ENCODE measurements around the gene GAS7. TPM values are rescaled to one million over a fixed set of nuclear protein-coding genes. Genes with fewer than 3 reads are reported as not detected.
"Not testable (repeated sequence)": the region's sequence is repeated elsewhere in the genome, so short reads cannot be mapped to it uniquely, and the experiment has no call there.

GAS7 gene
- total RNA-seq, 1 experiment from 2014 or later: 12.3 TPM

GRCh38 chr17:10058921-10059683, 139.3 kb downstream of the GAS7 start:
- TF ChIP-seq FOXJ3 (CRISPR knock-in tag; IDR thresholded peaks at IDR 0.05; ENCODE audit: borderline replicate concordance) (no peak), RELA (CRISPR knock-in tag; IDR thresholded peaks at IDR 0.05; ENCODE audit: borderline replicate concordance) (no peak), ERG (CRISPR knock-in tag; IDR thresholded peaks at IDR 0.05) (no peak), NFYB (CRISPR knock-in tag; conservative IDR thresholded peaks at IDR 0.05; ENCODE audit: low read depth) (no peak), ATF1 (CRISPR knock-in tag; IDR thresholded peaks at IDR 0.05) (no peak), JAZF1 (CRISPR knock-in tag; IDR thresholded peaks at IDR 0.05) (no peak)
- TF ChIP-seq, protein P1, sequence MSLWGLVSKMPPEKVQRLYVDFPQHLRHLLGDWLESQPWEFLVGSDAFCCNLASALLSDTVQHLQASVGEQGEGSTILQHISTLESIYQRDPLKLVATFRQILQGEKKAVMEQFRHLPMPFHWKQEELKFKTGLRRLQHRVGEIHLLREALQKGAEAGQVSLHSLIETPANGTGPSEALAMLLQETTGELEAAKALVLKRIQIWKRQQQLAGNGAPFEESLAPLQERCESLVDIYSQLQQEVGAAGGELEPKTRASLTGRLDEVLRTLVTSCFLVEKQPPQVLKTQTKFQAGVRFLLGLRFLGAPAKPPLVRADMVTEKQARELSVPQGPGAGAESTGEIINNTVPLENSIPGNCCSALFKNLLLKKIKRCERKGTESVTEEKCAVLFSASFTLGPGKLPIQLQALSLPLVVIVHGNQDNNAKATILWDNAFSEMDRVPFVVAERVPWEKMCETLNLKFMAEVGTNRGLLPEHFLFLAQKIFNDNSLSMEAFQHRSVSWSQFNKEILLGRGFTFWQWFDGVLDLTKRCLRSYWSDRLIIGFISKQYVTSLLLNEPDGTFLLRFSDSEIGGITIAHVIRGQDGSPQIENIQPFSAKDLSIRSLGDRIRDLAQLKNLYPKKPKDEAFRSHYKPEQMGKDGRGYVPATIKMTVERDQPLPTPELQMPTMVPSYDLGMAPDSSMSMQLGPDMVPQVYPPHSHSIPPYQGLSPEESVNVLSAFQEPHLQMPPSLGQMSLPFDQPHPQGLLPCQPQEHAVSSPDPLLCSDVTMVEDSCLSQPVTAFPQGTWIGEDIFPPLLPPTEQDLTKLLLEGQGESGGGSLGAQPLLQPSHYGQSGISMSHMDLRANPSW (CRISPR knock-in tag; conservative IDR thresholded peaks at IDR 0.05; ENCODE audit: low read depth): no peak
- TF ChIP-seq, protein P2, sequence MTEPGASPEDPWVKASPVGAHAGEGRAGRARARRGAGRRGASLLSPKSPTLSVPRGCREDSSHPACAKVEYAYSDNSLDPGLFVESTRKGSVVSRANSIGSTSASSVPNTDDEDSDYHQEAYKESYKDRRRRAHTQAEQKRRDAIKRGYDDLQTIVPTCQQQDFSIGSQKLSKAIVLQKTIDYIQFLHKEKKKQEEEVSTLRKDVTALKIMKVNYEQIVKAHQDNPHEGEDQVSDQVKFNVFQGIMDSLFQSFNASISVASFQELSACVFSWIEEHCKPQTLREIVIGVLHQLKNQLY (CRISPR knock-in tag; IDR thresholded peaks at IDR 0.05): no peak
- no peak for ATAC-seq
- no peak overlapping the region for H3K4me3 Mint-ChIP-seq
- POLR2A ChIA-PET: no interaction called here
- no peak overlapping the region for H3K27ac Mint-ChIP-seq
- H3K9me3 Mint-ChIP-seq: peaks cover 9% of the 10 kb centered on the region
- H3K36me3 Mint-ChIP-seq: no peaks in the 10 kb centered on the region; the same call in 1 of the 2 replicates
- no peak for DNase-seq (ENCODE audit: low spot score)
- peaks cover 21% of the 10 kb centered on the region for H3K4me1 Mint-ChIP-seq
- H3K27me3 Mint-ChIP-seq (ENCODE audit: low read depth): no peaks in the 10 kb centered on the region; the same call in 1 of the 2 replicates
- CTCF ChIA-PET: interaction anchor here (0.6 kb wide), 1 partner anchor 18 kb away, joined by 6 read pairs; no protein-coding TSS in a partner anchor

DNA sequence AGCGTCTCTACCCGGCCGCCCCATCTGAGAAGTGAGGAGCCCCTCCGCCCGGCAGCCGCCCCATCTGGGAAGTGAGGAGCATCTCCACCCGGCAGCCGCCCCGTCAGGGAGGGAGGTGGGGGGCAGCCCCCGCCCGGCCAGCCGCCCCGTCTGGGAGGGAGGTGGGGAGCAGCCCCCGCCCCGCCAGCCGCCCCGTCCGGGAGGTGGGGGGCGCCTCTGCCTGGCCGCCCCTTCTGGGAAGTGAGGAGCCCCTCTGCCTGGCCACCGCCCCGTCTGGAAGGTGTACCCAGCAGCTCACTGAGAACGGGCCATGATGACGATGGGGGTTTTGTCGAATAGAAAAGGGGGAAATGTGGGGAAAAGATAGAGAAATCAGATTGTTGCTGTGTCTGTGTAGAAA, 140.9 kb downstream of the GAS7 start:
- H3K9me3 Mint-ChIP-seq; DNase-seq (ENCODE audit: low spot score); ATAC-seq; POLR2A ChIA-PET; CTCF ChIA-PET; H3K27ac Mint-ChIP-seq; H3K4me1 Mint-ChIP-seq; H3K4me3 Mint-ChIP-seq; H3K27me3 Mint-ChIP-seq (ENCODE audit: low read depth); H3K36me3 Mint-ChIP-seq: not testable (repeated sequence)

- ATAC-seq (no peak), DNase-seq (ENCODE audit: low spot score) (no peak)
- no peaks in the 10 kb centered on the region; the same call in 1 of the 2 replicates for H3K36me3 Mint-ChIP-seq
- H3K27me3 Mint-ChIP-seq (ENCODE audit: low read depth): no peaks in the 10 kb centered on the region; the same call in 1 of the 2 replicates
- CTCF ChIA-PET: no interaction called here
- POLR2A ChIA-PET: no interaction called here
- TF ChIP-seq ZSCAN18 (CRISPR knock-in tag; IDR thresholded peaks at IDR 0.05) (no peak), SMAD3 (CRISPR knock-in tag; IDR thresholded peaks at IDR 0.05; ENCODE audit: borderline replicate concordance) (no peak)
- no peak overlapping the region for H3K27ac Mint-ChIP-seq
- H3K9me3 Mint-ChIP-seq: peaks cover 9% of the 10 kb centered on the region
- peaks cover 10% of the 10 kb centered on the region for H3K4me1 Mint-ChIP-seq
- H3K4me3 Mint-ChIP-seq: no peak overlapping the region
These were observed 143.0 kb downstream of the GAS7 start for GRCh38 chr17:10055262-10055975.

All from WTC11 (cell line).